GM12874 (cell line): ENCODE data around the gene IL1R1.

Experiments used
- TF ChIP-seq, protein P1 (sequence below): IDR thresholded peaks from 2 replicates; pipeline ENCODE4 v1.5.1; 2011; ENCODE audit warnings: low read depth, mild to moderate bottlenecking, control low read depth, low read length, moderate library complexity; ENCODE audit not compliant: insufficient read depth

The IL1R1 gene

DNA sequence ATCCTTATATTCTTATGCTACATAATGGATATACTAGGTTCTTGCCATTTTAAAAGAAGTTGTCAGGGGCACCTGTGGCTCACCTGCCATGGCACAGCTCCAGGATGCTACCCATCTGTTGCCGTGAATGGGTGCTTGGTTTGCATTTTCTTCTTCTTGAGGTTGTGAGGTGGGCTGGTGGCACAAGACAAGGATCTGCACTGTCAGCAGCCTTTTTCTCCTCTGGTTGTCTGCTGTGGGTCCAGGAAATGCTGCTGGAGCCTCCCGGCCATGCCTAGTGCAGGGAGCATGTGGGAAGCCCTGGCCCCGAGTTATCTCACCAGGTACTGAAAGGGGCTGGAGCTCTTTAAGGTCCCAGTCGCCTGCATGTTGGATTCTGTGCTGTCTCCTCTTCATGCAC is 2.6 kb downstream of the IL1R1 start:
- TF ChIP-seq, protein P1, sequence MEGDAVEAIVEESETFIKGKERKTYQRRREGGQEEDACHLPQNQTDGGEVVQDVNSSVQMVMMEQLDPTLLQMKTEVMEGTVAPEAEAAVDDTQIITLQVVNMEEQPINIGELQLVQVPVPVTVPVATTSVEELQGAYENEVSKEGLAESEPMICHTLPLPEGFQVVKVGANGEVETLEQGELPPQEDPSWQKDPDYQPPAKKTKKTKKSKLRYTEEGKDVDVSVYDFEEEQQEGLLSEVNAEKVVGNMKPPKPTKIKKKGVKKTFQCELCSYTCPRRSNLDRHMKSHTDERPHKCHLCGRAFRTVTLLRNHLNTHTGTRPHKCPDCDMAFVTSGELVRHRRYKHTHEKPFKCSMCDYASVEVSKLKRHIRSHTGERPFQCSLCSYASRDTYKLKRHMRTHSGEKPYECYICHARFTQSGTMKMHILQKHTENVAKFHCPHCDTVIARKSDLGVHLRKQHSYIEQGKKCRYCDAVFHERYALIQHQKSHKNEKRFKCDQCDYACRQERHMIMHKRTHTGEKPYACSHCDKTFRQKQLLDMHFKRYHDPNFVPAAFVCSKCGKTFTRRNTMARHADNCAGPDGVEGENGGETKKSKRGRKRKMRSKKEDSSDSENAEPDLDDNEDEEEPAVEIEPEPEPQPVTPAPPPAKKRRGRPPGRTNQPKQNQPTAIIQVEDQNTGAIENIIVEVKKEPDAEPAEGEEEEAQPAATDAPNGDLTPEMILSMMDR: no peak

DNA sequence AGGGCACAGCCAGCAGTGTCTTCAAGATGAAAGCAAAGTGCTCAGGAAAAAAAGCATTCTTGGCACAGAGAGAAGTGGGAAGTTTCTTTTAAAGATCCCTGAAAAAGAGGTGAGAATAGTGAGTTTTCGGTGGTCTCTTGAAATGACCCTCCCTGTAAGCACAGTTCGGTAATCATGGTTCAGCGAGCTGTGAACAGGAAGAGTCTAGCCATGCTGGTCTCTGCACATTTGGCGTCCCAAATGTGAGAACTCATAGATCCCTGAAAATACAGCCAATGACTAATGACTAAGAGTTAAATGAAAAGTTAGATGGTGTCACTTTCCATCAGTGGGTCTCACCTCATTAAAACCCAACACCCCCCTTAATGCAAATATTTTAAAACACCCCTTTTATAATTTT is 3.4 kb downstream of the IL1R1 start:
- TF ChIP-seq, protein P1: no peak

DNA sequence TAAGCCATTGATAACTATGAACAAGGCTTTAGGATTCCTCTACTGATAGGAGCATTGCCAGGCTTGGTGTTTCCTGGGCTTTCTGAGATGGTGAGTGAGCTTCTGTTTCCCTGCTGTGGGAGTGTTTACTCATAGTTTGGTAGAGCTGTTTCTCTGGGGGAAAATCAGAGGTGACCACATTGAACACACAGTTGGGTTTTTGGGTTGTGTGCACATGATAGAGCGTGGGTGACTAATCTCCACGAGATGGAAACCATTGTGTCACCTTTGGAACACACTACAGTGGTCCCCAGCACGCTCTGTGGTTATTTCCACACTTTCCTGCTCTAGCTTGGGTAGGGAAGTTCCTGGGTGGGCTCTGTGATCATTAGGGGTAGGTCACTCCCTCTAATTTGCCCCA is 5.4 kb downstream of the IL1R1 start:
- TF ChIP-seq, protein P1: no peak

DNA sequence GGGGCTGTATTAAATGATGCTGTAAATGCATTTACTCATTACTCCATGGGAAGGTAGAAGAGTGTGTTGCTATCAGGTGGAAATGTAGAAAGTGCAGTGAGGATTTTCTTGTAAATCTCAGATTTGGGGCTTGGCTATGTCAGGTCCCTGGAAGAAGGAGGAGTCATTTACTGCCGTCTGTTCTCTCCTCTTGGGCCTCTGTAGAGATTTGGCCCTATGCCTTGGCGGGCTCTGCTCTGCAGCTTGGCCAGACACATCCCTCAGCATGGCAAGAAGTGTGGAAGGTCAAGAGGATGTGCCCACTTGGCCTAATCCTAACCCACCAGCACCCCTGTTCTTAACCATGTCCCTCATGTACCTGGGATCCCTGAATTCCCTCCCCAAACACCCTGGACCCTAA is 6.7 kb downstream of the IL1R1 start:
- TF ChIP-seq, protein P1: no peak

DNA sequence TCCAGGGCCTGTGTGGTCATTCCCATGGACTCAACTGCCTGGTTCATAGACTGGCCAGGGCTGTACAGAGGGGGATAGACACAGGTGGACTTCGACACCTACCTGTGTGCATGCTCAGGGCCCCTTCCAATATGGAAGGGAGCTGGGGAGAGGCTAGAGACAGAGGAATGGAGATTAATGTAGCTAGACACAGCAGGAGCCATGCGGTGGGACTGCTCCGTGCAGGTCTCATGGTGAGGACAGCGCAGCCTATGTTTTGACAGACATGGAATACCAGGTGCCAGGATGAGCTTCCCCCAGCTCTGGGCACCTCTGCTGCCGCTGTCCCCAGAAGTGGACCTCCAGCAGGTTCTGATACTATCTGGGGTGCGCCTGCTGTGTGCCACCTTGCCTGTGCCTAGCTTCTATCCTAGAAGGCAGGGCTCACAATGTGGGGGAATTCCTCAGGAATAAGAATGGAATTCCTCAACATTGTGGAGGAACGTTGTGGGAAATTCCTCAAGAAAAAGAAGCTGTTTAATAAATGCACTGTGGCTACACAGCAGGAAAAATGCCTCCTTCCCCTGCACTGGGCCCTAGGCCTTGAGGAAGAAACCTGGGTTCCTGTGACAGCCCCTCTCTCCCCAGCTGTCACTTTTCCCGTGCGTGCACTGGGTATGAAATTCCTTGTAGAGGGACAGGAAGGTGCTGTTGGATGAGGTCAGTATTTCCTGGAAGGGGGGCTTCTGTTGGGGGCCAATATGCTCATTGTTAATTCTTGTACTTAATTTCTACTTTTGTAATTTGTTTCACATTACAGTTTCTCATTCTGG is 7.3 kb downstream of the IL1R1 start:
- TF ChIP-seq, protein P1: no peak

DNA sequence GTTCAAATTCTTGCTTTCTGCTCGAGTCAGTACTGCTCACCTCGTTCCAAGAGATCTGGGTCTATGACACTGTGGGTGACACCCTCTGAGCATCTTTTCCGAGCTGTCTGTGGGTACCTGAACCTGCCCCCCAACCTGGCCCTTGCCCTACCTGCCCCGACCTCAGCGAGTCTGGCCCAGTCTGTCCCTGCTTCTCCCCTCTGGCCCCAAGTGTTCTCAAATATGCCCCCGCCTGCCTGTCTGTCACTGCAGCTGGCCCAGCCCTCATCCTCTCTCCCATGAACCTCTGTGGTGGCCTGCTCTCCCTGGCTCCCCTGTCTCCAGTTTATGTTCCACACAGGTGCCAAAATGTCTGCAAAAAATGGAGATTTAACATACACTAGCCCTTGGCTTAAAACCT is 11.8 kb downstream of the IL1R1 start:
- TF ChIP-seq, protein P1: no peak

DNA sequence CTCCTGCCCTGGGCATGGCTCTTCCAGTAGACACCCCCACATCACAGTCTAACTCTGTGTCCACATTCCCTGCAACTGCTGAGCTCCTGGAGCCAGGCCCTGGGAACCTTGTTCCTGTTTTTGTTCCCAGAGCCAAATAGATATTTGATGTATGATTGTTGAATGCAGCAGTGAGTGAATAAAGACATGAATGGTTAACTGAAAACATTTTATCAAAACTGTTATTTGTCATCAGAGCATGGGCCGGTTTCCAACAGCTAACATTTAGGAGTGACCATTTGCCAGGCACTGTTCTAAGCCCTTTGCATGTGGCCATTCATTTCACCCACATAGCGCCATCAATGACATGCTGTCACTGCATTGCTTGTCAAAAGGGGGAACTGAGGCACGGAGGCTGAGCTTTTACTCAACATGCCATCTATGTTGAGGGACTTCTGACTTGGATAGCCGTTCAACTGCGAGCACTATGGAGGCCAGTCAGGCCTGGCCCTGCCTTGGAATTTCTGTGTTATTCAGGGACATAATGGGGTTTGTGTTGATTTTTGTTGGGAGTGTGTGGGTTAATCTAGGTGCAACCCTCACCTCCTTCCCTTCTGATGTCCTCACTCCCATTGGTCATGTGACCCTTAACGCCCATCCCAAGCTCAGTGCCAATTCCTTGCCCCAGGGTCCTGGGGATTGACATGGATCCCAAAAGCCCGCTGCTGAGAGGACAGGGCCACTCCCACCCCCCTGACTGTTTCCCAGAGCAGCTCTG is 12.6 kb downstream of the IL1R1 start:
- TF ChIP-seq, protein P1: no peak
